Endothelial cell of umbilical vein (primary cell): ENCODE results near the gene TXNRD1. TPM values are rescaled to one million over a fixed set of nuclear protein-coding genes. Genes with fewer than 3 reads are reported as not detected.

Experiments used
- BruUV-seq: library from RNA; stranded (reverse); fragments of 400-500 nt; replicated peaks from 2 replicates; lab custom pipeline; 2021; lab: Mats Ljungman, UMichigan
- CTCF ChIA-PET: fragments of 300-600, 350-600 bp; sonication (Branson Sonifier 250); formaldehyde crosslinking; loops from one replicate; lab custom pipeline; 2021; ENCODE audit warnings: antibody characterized with exemption, inconsistent platforms; lab: Charles Lee
- POLR2A ChIA-PET: fragments of 300-600, 350-600 bp; sonication (Branson Sonifier 250); formaldehyde crosslinking; loops from one replicate; lab custom pipeline; 2021; ENCODE audit warnings: antibody characterized with exemption, inconsistent platforms; lab: Charles Lee
- DNase-seq: peaks from one replicate; pipeline ENCODE4 v3.0.0-alpha.2; 2011; ENCODE audit warnings: low read depth, low spot score
- FAIRE-seq: peaks from 2 replicates; lab custom pipeline; 2011; peaks lifted over from hg19 to GRCh38; lab: Jason Lieb, UNC
- H2AFZ ChIP-seq: 2 replicates; pipeline ENCODE4 v1.6.0; 2012; ENCODE audit warnings: low read depth, low read length, control low read depth, inconsistent platforms
- H3K27ac ChIP-seq: 2 replicates; pipeline ENCODE4 v1.5.1; 2011; ENCODE audit warnings: low read depth, mild to moderate bottlenecking, control low read depth, low read length, moderate library complexity; ENCODE audit not compliant: insufficient read depth
- H3K27me3 ChIP-seq, 2 experiments: 2 replicates each; pipeline versions ENCODE4 v1.6.0 to v1.6.1; 2011; ENCODE audit warnings: low read length in 2 of 2, mixed read lengths in 1 of 2; ENCODE audit not compliant: control insufficient read depth in 2 of 2, insufficient read depth in 2 of 2
- H3K36me3 ChIP-seq, 2 experiments: 2 replicates in 1 of 2; 3 replicates in 1 of 2; pipeline ENCODE4 v1.5.1; 2011; ENCODE audit warnings: low read length in 2 of 2, mild to moderate bottlenecking in 1 of 2, moderate library complexity in 1 of 2; ENCODE audit not compliant: control insufficient read depth in 2 of 2, insufficient read depth in 2 of 2; ENCODE audit errors: extremely low read depth in 1 of 2
- H3K4me1 ChIP-seq: 3 replicates; pipeline ENCODE4 v1.5.1; 2011; ENCODE audit warnings: mild to moderate bottlenecking, low read length; ENCODE audit not compliant: control insufficient read depth, insufficient read depth; ENCODE audit errors: extremely low read depth
- H3K4me2 ChIP-seq: 2 replicates; pipeline ENCODE4 v1.6.1; 2011; ENCODE audit warnings: low read length, control low read depth, mixed read lengths; ENCODE audit not compliant: insufficient read depth
- H3K4me3 ChIP-seq, 3 experiments: fragments of 200-600 bp in 1 of 3; sonication (generic), shearing (Covaris generic) in 1 of 3; replicated peaks in 1 of 3; 2 replicates each; pipeline ENCODE4 v1.5.1; 2011 to 2016; ENCODE audit warnings: control low read depth in 3 of 3, low read length in 3 of 3, mild to moderate bottlenecking in 2 of 3, inconsistent platforms in 1 of 3, low read depth in 1 of 3, moderate library complexity in 1 of 3; ENCODE audit not compliant: insufficient read depth in 1 of 3
- H3K79me2 ChIP-seq: 2 replicates; pipeline ENCODE4 v1.6.0; 2012; ENCODE audit warnings: low read length, inconsistent platforms; ENCODE audit not compliant: control insufficient read depth, insufficient read depth
- H3K9ac ChIP-seq: replicated peaks from 2 replicates; pipeline ENCODE3; 2011; ENCODE audit warnings: low read length, control low read depth; ENCODE audit not compliant: insufficient read depth; ENCODE audit errors: extremely low read depth
- H3K9me1 ChIP-seq: replicated peaks from 3 replicates; pipeline ENCODE4 v1.6.0; 2011; ENCODE audit warnings: mild to moderate bottlenecking, low read length; ENCODE audit not compliant: control insufficient read depth, insufficient read depth; ENCODE audit errors: extremely low read depth
- H3K9me3 ChIP-seq: replicated peaks from 2 replicates; pipeline ENCODE4 v1.5.1; 2012; ENCODE audit warnings: low read length, inconsistent platforms; ENCODE audit not compliant: control insufficient read depth, insufficient read depth
- H4K20me1 ChIP-seq: replicated peaks from 2 replicates; pipeline ENCODE3; 2011; ENCODE audit warnings: mild to moderate bottlenecking, low read length; ENCODE audit not compliant: control insufficient read depth, insufficient read depth; ENCODE audit errors: extremely low read depth
- EZH2 ChIP-seq: IDR thresholded peaks from 2 replicates; pipeline ENCODE4 v1.6.1; 2012; ENCODE audit warnings: borderline replicate concordance, low read depth, mild to moderate bottlenecking, moderate library complexity, low read length, inconsistent platforms; ENCODE audit not compliant: severe bottlenecking
- FOS ChIP-seq: IDR thresholded peaks from 2 replicates; pipeline ENCODE4 v1.6.1; 2011; ENCODE audit warnings: mild to moderate bottlenecking, low read length, moderate library complexity, borderline replicate concordance; ENCODE audit not compliant: insufficient read depth
- GATA2 ChIP-seq: IDR thresholded peaks from 2 replicates; pipeline ENCODE4 v1.7.0; 2011; ENCODE audit warnings: low read depth, mild to moderate bottlenecking, moderate library complexity, mixed read lengths, low read length; ENCODE audit not compliant: insufficient read length, insufficient read depth
- JUN ChIP-seq: IDR thresholded peaks from 2 replicates; pipeline ENCODE4 v1.6.1; 2011; ENCODE audit warnings: borderline replicate concordance, low read depth; ENCODE audit not compliant: insufficient read length, insufficient read depth
- MYC ChIP-seq: IDR thresholded peaks from one replicate; pipeline ENCODE4 v1.6.1; 2011; ENCODE audit warnings: mild to moderate bottlenecking, low read depth, low read length
- POLR2A ChIP-seq: IDR thresholded peaks from 2 replicates; pipeline ENCODE4 v1.6.1; 2012; ENCODE audit warnings: low read depth, mild to moderate bottlenecking, control low read depth, low read length
- POLR2AphosphoS5 ChIP-seq: IDR thresholded peaks from 2 replicates; pipeline ENCODE4 v1.6.1; 2012; ENCODE audit warnings: low read depth, mild to moderate bottlenecking, control low read depth, low read length, moderate library complexity; ENCODE audit not compliant: insufficient read depth
- dilution Hi-C: fragments of 300-500 bp; cut with MboI; formaldehyde crosslinking; loops from one replicate; pipeline ENCODE4 v1.15.0; 2019; ENCODE audit warnings: low sequenced_read_pairs; ENCODE audit not compliant: extremely low pct_ligation_motif_present
- intact Hi-C: fragments of 100-400 bp; cut with micrococcal nuclease; formaldehyde crosslinking; loops from one replicate; pipeline ENCODE4 v1.10.0; 2022
- polyA plus RNA-seq, 4 experiments: library from polyadenylated mRNA; depleted of rRNA in 3 of 4; stranded (reverse) in 3 of 4; unstranded in 1 of 4; fragments of >200 nt; gene quantifications; 2 replicates each; pipeline versions ENCODE4 v1.2.1 to v1.2.3, GENCODE V29; 2011 to 2012; ENCODE audit warnings: missing spikeins in 1 of 4
- total RNA-seq: library from RNA; stranded (reverse); gene quantifications from 2 replicates; pipeline ENCODE4 v1.2.3, GENCODE V29; 2021
- TF ChIP-seq, protein P1 (sequence below): IDR thresholded peaks from 2 replicates; pipeline ENCODE4 v1.6.1; 2011; ENCODE audit not compliant: insufficient read depth, insufficient read length
- TF ChIP-seq, protein P2 (sequence below), 2 donors: IDR thresholded peaks; 1 replicate in 1 of 2; 2 replicates in 1 of 2; pipeline ENCODE4 v1.5.1; 2011; ENCODE audit warnings: low read length in 2 of 2, mild to moderate bottlenecking in 2 of 2, moderate library complexity in 2 of 2, control low read depth in 1 of 2, inconsistent platforms in 1 of 2, low read depth in 1 of 2; ENCODE audit not compliant: insufficient read depth in 1 of 2; ENCODE audit errors: extremely low read depth in 1 of 2

Gene TXNRD1
- total and polyA plus RNA-seq, 2 donors (not counting 3 experiments of a cell fraction or from before 2014, with no cell fraction given), result 309 to 566 TPM

DNA sequence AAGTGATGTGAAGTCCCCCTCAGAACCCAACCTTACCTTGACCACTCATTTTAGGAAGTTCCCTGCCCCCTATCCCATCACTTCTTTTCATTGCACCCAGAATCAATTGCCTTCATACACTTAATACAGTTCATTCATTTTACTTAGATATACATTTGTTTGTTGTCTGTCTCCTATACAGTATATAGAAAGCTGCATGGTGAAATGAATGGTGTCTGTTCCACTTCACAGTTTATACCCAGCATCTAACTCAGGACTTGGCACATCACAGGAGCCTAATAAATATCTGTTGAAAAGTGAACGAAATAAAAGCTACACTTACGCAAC is 38.3 kb upstream of the TXNRD1 start:
- H4K20me1 ChIP-seq, result no peaks in the 10 kb centered on the region
- TF ChIP-seq EZH2, result no peak
- no peak for TF ChIP-seq GATA2
- TF ChIP-seq POLR2AphosphoS5, result no peak
- TF ChIP-seq JUN, result no peak
- CTCF ChIA-PET, result interaction anchor here (0.8 to 1.7 kb wide), 13 partner anchors 9 to 293 kb away, joined by 3 to 15 read pairs (median 4); partner anchors contain the start of gene NFYB
- POLR2A ChIA-PET, result interaction anchor here (1.2 to 1.3 kb wide), 2 partner anchors 116 to 141 kb away, joined by 3 read pairs; no protein-coding TSS in a partner anchor
- no peak overlapping the region for H3K9ac ChIP-seq
- H3K27me3 ChIP-seq, result no peaks in the 10 kb centered on the region
- intact Hi-C loops, result no loop called here
- H3K9me1 ChIP-seq, result no peaks in the 10 kb centered on the region
- no peak overlapping the region for H3K27ac ChIP-seq
- no peak overlapping the region for H2AFZ ChIP-seq
- FAIRE-seq (peak; percentile 83), DNase-seq (no peak)
- H3K4me3 ChIP-seq, result no peak overlapping the region
- no peak overlapping the region for H3K4me2 ChIP-seq
- H3K9me3 ChIP-seq, result no peaks in the 10 kb centered on the region
- no peaks in the 10 kb centered on the region for H3K36me3 ChIP-seq
- no peaks in the 10 kb centered on the region for H3K79me2 ChIP-seq
- peaks cover 2% of the 10 kb centered on the region for H3K4me1 ChIP-seq
- dilution Hi-C loops, result no loop called here
- no TSS peak for BruUV-seq

DNA sequence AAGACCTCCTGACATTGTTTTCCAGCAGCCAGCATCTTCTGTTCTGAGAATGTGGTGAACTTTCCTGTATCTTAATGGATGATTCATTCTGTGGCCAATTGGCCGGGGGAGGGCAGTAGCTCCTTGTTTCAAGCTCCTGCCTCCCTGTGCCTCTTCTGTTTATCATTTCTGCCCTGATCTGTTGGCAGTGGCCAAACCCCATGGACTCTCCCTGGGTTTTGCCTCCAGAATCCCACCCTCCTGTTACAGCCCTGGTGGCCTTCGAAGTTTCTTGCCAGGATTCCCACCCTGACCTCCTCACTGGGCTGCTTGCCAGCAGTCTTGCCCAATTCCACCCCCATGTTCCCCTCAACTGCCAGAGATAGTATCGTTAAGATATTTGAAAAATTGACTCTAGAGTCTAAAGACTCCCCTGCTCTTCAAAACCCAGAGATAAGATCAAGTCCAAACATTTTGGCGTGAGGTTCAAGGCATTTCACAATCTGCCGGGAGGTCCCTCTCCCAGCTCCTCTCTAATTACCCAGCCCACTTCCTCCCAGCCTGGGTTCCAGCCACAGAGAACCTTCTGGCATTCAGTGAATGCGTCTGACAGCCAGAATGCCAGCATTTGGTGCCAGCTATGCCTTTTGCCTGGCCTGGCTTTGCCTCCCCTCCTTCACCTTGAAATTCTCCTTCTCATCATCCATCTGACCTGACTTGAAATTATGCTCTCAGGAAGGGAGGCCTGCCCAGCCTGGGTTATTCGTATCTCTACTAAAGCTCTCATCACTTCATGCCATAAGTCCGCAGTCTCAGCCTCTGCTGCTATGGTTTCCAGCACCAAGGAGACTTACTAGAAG is 37.7 kb upstream of the TXNRD1 start:
- no peaks in the 10 kb centered on the region for H3K36me3 ChIP-seq
- dilution Hi-C loops, result no loop called here
- no peaks in the 10 kb centered on the region for H3K9me3 ChIP-seq
- FAIRE-seq (no peak), DNase-seq (peak; percentile 80)
- H3K27ac ChIP-seq, result no peak overlapping the region
- no TSS peak for BruUV-seq
- H3K27me3 ChIP-seq, result no peaks in the 10 kb centered on the region
- no peak overlapping the region for H3K9ac ChIP-seq
- ChIA-PET CTCF (interaction anchor here (0.8 to 1.7 kb wide), 13 partner anchors 9 to 294 kb away, joined by 3 to 15 read pairs (median 4); partner anchors contain the start of gene NFYB), POLR2A (interaction anchor here (1.2 to 1.3 kb wide), 2 partner anchors 115 to 141 kb away, joined by 3 read pairs; no protein-coding TSS in a partner anchor)
- TF ChIP-seq, protein P1, sequence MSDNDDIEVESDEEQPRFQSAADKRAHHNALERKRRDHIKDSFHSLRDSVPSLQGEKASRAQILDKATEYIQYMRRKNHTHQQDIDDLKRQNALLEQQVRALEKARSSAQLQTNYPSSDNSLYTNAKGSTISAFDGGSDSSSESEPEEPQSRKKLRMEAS, result no peak
- TF ChIP-seq JUN (peak; percentile 36), GATA2 (no peak), MYC (no peak), EZH2 (no peak), POLR2A (no peak), POLR2AphosphoS5 (no peak), FOS (peak; percentile 69)
- TF ChIP-seq, protein P2, sequence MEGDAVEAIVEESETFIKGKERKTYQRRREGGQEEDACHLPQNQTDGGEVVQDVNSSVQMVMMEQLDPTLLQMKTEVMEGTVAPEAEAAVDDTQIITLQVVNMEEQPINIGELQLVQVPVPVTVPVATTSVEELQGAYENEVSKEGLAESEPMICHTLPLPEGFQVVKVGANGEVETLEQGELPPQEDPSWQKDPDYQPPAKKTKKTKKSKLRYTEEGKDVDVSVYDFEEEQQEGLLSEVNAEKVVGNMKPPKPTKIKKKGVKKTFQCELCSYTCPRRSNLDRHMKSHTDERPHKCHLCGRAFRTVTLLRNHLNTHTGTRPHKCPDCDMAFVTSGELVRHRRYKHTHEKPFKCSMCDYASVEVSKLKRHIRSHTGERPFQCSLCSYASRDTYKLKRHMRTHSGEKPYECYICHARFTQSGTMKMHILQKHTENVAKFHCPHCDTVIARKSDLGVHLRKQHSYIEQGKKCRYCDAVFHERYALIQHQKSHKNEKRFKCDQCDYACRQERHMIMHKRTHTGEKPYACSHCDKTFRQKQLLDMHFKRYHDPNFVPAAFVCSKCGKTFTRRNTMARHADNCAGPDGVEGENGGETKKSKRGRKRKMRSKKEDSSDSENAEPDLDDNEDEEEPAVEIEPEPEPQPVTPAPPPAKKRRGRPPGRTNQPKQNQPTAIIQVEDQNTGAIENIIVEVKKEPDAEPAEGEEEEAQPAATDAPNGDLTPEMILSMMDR (IDR thresholded peaks at IDR 0.05; ENCODE audit: extremely low read depth in 1 of 2, insufficient read depth in 1 of 2, low read depth in 1 of 2, low read length in 2 of 2), result peak; percentile 33 to 34
- no peaks in the 10 kb centered on the region for H3K79me2 ChIP-seq
- H3K4me1 ChIP-seq, result peaks cover 2% of the 10 kb centered on the region
- no peak overlapping the region for H3K4me3 ChIP-seq
- no peaks in the 10 kb centered on the region for H4K20me1 ChIP-seq
- H3K4me2 ChIP-seq, result no peak overlapping the region
- no peaks in the 10 kb centered on the region for H3K9me1 ChIP-seq
- no peak overlapping the region for H2AFZ ChIP-seq
- intact Hi-C loops, result no loop called here
